ENCODE results near the gene COTL1. TPM values are rescaled to one million over a fixed set of nuclear protein-coding genes. Genes with fewer than 3 reads are reported as not detected.

COTL1 gene
- total RNA-seq, 4 donors from 2014 or later, result 2.8 to 8.7 (median 6.2) TPM

GRCh38 chr16:84552135-84552534, 65.7 kb downstream of the COTL1 start:
- Histone ChIP-seq H3K9me3 (no peaks in the 10 kb centered on the region), H3K27ac (no peak overlapping the region), H3K27me3 (peaks cover 0 to 12% (median 8%) of the 10 kb centered on the region in 3 donors), H3K36me3 (no peaks in the 10 kb centered on the region), H3K4me3 (no peak overlapping the region), H3K4me1 (no peaks in the 10 kb centered on the region)
- ATAC-seq, result no peak
- no peak for DNase-seq
- no peak for TF ChIP-seq POLR2A (IDR thresholded peaks at IDR 0.05)
- TF ChIP-seq CTCF (IDR thresholded peaks at IDR 0.05 in 4 of 5, conservative IDR thresholded peaks at IDR 0.05 in 1 of 5), result no peak
- intact Hi-C loops (cut with DNase I; ENCODE audit: low total_unique reads), result no loop called here
- in situ Hi-C loops (cut with MboI; ENCODE audit: low sequenced_read_pairs in 4 of 4), result no loop called here

GRCh38 chr16:84550096-84550495, 67.8 kb downstream of the COTL1 start:
- no peak overlapping the region for H3K27ac ChIP-seq
- TF ChIP-seq CTCF (IDR thresholded peaks at IDR 0.05 in 4 of 5, conservative IDR thresholded peaks at IDR 0.05 in 1 of 5) (no peak), POLR2A (IDR thresholded peaks at IDR 0.05) (no peak)
- peaks cover 0 to 2% (median 0%) of the 10 kb centered on the region in 3 donors for H3K27me3 ChIP-seq
- no peaks in the 10 kb centered on the region for H3K9me3 ChIP-seq
- H3K4me3 ChIP-seq, result no peak overlapping the region
- intact Hi-C loops (cut with DNase I; ENCODE audit: low total_unique reads) (no loop called here), in situ Hi-C loops (cut with MboI; ENCODE audit: low sequenced_read_pairs in 4 of 4) (no loop called here)
- no peaks in the 10 kb centered on the region for H3K36me3 ChIP-seq
- ATAC-seq, result no peak
- peaks cover 0 to 2% of the 10 kb centered on the region in 2 donors for H3K4me1 ChIP-seq
- DNase-seq, result no peak

- DNase-seq, result no peak
- peak overlapping the region; percentile 29 to 52 (median 44) for H3K27ac ChIP-seq
- no peaks in the 10 kb centered on the region for H3K36me3 ChIP-seq
- peak in 1 of 2 donors; percentile 30 for ATAC-seq
- TF ChIP-seq POLR2A (IDR thresholded peaks at IDR 0.05), result no peak
- TF ChIP-seq CTCF (IDR thresholded peaks at IDR 0.05 in 4 of 5, conservative IDR thresholded peaks at IDR 0.05 in 1 of 5), result no peak
- in situ Hi-C loops (cut with MboI; ENCODE audit: low sequenced_read_pairs in 4 of 4), result no loop called here
- peaks cover 7 to 8% of the 10 kb centered on the region in 2 donors for H3K4me1 ChIP-seq
- no peaks in the 10 kb centered on the region for H3K9me3 ChIP-seq
- peaks cover 0 to 6% (median 0%) of the 10 kb centered on the region in 3 donors for H3K27me3 ChIP-seq
- intact Hi-C loops (cut with DNase I; ENCODE audit: low total_unique reads), result no loop called here
- no peak overlapping the region for H3K4me3 ChIP-seq
Measured at GRCh38 chr16:84548971-84549844, 68.7 kb downstream of the COTL1 start.

- TF ChIP-seq POLR2A (IDR thresholded peaks at IDR 0.05) (no peak), CTCF (IDR thresholded peaks at IDR 0.05 in 4 of 5, conservative IDR thresholded peaks at IDR 0.05 in 1 of 5) (no peak)
- intact Hi-C loops (cut with DNase I; ENCODE audit: low total_unique reads) (no loop called here), in situ Hi-C loops (cut with MboI; ENCODE audit: low sequenced_read_pairs in 4 of 4) (no loop called here)
- no peak for DNase-seq
- no peaks in the 10 kb centered on the region for H3K36me3 ChIP-seq
- peaks cover 7 to 8% of the 10 kb centered on the region in 2 donors for H3K4me1 ChIP-seq
- no peak overlapping the region for H3K4me3 ChIP-seq
- peak overlapping the region in 1 of 4 donors; percentile 40 for H3K27ac ChIP-seq
- H3K9me3 ChIP-seq, result no peaks in the 10 kb centered on the region
- H3K27me3 ChIP-seq, result peaks cover 0 to 6% (median 0%) of the 10 kb centered on the region in 3 donors
- ATAC-seq, result no peak
Measured at GRCh38 chr16:84548508-84548907, 69.4 kb downstream of the COTL1 start.
